COLO829 (cell line): ENCODE measurements around the gene MIEN1.
"Not testable (repeated sequence)": the region's sequence is repeated elsewhere in the genome, so short reads cannot be mapped to it uniquely, and the experiment has no call there.

Experiments used
- DNase-seq: peaks from one replicate; pipeline ENCODE4 v3.0.0; 2012; ENCODE audit warnings: low spot score

MIEN1 gene

DNA sequence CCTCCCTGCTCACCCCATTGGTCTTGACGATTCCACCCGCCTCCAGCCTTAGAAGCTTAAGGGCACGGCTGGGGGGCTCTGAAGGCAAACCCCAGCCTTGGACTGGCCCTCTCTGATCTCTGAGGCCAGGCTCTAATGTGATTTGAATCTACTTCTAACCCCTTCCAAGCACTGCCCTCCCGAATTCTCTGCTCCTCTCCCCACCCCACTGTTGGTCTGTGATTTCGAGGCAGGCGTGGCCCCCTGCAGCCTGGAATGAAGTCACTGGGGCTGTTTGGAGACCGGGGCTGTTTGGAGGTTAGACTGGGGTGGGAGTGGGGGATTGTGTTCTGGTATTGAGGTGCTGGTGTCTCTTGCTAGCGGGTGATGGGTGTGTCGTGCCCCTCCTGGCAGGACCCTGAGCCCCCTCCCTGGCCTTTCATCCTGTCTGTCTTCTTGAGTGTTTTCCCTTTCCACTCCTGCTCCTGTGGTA is 9.6 kb upstream of the MIEN1 start:
- DNase-seq: no peak

DNA sequence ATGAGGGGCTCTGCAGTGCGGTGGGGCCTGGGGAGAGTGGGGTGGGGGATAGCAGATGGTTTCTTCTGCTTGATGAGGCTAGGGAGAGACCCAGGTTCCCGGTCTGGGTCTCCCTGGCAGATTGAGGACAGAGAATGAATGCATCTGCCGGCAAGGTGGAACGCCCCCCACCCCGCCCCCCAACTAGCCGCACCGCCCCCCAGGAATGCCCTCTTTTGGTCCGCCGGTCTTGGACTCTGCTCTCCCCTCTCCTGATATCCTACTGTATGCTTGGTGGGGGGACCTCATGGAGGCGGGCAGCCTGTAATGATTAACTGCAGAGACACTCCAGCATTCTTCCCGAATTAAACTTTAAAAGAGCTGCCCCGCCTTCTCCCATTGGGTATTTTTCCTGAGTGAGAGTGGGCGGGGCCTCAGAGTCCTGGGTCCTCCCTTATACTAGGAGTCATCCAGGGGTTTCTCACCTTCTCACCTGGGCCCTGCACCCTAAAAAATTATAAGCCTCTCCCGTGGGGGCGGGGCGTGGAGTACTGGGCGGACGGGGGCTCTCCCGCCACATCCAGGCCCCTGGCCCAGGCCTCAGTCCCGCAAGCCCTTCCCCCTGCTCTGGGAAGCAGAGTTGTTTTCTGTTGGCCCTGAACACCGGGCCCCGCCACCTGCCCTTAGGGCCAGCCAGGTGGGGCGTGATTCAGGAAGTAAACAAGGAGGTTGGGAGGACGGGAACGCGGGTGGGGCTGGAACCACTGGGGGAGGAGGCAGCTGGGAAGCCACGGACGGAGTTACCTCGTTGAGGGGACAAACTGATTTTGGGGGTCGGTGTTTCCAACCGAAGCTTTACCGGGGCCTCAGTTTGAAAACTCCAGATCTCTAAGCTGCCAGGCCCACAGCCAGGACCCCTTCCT is 8.9 kb upstream of the MIEN1 start:
- DNase-seq: no peak

DNA sequence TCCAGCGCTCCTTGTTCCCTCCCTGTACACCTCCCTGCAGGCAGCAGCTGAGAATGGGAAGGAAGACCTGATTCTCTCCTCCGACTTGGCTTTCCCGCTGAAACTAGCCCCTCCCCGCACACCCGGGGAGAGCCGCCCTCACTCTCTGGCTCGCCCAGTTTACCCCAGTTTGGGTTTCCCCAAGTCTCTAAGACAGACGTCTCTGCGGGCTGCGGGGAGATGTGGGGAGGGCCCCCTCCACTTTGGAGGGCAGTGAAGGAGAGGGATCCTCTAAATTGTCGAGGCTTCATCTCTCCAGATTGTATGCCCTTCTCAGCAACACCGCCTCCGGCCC is 8.2 kb upstream of the MIEN1 start:
- DNase-seq: no peak

DNA sequence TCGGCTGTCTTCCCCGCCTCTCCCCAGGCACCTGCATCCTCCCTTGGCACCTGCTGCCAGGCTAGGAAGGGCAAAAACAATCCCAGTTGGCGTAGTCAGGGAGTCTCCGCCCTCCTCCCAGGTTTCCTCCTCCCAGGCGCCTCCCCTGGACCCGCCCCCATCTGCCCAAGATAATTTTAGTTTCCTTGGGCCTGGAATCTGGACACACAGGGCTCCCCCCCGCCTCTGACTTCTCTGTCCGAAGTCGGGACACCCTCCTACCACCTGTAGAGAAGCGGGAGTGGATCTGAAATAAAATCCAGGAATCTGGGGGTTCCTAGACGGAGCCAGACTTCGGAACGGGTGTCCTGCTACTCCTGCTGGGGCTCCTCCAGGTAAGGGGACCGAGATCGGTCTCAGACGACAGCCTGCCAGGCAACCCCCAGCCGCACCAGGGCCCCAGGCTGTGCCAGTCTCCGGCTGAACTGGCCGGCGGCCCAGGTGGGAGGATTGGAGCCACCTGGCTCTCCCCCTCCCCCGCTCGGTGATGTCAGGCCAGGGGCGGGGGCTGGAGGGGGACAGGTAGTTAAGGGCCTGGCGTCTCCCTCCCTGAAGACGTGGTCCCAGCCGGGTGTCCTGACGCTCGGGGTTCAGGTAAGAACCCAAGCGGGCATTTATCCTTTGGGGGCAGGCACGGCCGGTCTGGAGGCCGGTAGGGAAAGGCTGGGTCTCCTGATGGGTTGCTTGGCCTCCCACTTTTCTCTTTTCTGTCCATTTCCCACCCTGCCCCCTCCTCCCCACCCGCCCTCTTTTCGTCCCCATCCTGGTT is 7.6 kb upstream of the MIEN1 start, which contains the start of gene GRB7:
Gene GRB7 (plus strand): TSS at position 179 of the 808 bp plus-strand sequence. CDS start 4,364 bp downstream, outside the sequence.
- peak; percentile 76 for DNase-seq

DNA sequence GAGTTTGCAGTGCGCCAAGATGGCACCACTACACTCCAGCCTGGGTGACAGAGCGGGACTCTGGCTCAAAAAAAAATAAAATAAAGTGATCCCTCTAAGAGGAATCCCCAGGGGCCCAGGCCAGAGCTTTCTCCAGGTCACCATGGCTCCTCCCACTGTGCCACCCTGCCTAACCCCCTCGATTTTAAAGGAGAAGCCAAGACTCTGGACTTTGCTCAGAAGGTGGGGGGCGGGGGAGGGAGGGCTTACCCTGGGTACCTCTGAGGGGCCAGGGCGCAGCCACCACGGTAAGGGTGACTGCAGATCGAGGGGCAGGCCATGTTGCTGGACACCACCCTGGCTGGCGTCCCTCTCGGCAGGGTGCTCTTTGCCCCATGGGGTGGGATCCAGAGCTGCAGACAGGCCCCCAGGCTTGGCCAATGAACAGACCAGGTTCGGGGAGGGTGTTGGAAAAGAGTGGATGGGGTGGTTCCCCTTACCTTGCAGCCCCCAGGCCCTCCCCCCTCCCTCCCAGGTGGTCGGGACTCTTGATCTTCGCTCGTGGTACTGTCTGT is 7.0 kb upstream of the MIEN1 start:
- DNase-seq: no peak

DNA sequence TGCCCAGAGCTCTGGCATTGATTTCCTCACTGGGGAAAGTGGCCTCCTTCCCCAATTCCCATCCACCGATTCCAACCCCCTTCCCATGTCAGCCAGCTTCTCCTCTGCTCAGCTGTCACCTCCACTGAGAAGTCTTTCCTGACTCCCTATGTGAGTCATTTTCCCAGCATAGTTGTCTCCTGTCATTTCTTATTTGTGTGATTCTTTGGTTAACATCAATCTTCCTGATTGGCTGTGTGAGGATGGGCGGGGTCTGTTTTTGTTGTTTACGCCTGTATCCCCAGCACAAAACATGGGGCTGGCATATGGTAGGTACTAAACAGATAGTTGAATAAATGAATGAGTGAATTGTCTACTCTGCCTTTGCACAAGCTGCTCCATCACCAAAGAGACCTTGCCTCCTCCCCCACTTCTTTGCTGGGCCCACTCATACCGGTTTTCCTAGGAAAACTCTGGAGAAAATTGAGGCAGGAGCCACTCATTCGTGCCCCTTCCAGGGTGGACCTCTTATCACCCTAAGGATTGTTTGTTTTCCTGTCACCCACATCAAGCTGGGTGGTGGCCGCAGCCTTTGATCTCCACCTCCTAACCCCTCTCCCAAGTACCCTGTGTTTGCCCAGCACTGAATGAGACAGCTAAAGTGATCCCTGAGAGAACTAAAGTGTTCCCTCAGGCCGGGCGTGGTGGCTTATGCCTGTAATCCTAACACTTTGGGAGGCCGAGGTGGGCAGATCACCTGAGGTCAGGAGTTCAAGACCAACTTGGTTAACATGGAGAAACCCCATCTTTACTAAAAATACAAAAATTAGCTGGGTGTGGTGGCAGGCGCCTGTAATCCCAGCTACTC is 6.2 kb upstream of the MIEN1 start:
- no peak for DNase-seq

DNA sequence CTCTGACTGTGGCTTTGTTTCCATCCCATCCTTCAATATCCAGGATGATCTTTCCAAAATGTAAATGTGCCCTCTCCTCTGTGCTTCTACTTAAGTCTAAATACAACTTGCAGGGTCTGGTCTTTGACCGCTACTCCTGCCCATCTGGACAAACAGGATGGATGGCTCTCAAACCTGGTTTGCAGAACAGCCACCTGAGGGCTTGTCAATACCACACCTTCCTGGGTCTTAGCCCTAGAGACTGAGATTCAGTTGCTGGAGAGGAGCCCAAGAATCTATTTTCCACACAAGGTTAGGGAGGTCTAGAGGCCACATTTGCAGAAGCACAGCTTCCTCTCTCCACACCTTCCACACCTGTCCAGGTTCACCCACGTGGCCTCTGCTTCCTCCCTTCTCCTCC is 5.5 kb upstream of the MIEN1 start:
- no peak for DNase-seq

DNA sequence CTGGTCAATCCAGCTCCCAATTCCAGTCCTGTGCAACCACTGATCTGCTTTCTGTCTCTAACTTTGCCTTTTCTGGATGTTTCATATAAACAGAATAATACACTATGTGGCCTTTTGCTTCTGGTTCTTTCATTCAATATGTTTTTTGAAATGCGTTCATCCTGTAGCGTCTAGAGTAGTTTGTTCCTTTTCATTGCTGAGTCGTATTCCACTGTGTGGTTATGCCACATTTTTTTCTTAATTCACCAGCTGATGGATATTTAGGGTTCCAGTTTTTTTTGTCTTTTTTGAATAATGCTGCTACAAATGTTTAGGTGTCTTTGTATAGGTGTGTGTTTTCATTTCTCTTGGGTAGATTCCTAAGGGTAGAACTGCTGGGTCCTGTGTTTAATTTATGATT is 2.3 kb upstream of the MIEN1 start:
- DNase-seq: no peak

DNA sequence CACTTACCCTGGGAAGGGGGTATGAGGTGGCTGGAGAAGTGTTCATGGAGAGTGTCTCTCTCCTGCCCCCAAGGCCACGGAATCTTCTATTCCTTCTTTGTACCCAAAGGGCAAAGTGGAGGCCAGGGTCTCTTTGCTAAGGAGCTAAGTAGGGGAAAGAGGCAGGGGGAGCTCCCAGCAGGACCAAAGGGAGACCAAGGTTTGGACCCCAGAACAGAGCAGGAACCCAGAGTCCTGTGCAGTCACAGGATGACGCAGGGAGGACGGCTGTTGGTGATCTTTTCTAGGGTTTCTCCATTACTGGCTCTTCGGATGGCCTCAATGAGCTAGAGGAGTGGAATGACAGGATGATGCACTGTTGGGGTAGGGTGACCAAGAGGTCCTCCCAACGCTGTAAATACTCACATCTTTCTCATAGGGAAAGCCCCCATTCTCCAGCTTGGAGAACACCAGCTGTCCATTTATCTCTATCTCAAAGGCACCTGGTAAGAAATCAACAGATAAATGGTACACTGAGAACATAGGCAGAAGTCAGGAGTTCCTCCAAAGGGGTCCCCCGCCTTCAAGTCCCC is 966 bp downstream of the MIEN1 start:
- no peak for DNase-seq

DNA sequence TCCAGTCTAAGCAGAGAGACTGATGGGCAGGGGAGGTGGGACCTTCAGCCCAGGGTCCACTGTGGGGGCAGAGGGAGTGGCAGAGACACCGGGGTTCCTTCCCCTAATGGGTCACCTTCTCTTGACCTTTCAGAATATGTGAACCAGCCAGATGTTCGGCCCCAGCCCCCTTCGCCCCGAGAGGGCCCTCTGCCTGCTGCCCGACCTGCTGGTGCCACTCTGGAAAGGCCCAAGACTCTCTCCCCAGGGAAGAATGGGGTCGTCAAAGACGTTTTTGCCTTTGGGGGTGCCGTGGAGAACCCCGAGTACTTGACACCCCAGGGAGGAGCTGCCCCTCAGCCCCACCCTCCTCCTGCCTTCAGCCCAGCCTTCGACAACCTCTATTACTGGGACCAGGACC is 2.8 kb downstream of the MIEN1 start:
- no peak for DNase-seq

DNA sequence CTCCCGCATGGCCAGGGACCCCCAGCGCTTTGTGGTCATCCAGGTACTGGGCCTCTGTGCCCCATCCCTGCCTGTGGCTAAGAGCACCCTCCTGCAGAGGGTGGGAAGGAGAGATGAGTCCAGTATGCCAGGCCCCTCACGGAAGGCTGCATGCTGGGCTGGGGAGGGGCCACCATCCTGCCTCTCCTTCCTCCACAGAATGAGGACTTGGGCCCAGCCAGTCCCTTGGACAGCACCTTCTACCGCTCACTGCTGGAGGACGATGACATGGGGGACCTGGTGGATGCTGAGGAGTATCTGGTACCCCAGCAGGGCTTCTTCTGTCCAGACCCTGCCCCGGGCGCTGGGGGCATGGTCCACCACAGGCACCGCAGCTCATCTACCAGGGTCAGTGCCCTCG is 3.7 kb downstream of the MIEN1 start:
- no peak for DNase-seq

DNA sequence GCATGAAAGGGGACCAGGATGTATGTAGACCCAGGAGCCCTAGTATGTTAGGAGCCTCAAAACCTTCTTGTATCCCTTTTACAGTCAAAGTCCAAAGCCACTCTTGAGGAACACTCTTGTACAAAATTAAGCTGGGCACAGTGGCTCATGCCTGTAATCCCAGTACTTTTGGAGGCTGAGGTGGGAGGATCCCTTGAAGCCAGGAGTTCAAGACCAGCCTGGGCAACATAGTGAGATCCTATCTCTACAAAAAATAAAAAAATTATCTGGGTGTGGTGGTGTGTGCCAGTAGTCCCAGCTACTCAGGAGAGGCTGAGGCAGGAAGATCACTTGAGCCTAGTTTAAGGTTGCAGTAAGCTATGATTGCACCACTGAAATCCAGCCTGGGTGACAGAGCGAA is 4.4 kb downstream of the MIEN1 start:
- DNase-seq: not testable (repeated sequence)

DNA sequence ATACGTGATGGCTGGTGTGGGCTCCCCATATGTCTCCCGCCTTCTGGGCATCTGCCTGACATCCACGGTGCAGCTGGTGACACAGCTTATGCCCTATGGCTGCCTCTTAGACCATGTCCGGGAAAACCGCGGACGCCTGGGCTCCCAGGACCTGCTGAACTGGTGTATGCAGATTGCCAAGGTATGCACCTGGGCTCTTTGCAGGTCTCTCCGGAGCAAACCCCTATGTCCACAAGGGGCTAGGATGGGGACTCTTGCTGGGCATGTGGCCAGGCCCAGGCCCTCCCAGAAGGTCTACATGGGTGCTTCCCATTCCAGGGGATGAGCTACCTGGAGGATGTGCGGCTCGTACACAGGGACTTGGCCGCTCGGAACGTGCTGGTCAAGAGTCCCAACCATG is 5.6 kb downstream of the MIEN1 start:
- no peak for DNase-seq

DNA sequence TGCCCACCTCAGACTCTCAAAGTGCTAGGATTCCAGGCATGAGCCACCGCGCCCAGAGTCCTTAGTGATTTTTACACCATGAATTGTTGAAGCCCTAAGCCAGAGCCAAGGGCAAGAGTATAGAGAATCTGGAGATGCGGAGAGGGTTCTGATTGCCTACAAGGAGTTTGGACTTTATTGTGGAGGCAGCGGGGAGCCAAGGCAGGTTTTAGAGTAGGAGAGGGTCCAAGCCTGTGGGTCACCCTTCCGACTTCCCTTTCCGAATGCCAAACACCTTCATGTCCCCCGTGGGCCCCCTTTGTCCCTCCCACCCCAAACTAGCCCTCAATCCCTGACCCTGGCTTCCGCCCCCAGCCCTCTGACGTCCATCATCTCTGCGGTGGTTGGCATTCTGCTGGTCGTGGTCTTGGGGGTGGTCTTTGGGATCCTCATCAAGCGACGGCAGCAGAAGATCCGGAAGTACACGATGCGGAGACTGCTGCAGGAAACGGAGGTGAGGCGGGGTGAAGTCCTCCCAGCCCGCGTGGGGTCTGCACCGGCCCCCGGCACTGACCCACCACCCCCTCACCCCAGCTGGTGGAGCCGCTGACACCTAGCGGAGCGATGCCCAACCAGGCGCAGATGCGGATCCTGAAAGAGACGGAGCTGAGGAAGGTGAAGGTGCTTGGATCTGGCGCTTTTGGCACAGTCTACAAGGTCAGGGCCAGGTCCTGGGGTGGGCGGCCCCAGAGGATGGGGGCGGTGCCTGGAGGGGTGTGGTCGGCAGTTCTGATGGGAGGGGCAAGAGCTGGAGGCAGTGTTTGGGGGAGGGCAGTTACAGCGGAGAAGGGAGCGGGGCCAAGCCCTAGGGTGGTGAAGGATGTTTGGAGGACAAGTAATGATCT is 7.1 kb downstream of the MIEN1 start:
- no peak for DNase-seq

DNA sequence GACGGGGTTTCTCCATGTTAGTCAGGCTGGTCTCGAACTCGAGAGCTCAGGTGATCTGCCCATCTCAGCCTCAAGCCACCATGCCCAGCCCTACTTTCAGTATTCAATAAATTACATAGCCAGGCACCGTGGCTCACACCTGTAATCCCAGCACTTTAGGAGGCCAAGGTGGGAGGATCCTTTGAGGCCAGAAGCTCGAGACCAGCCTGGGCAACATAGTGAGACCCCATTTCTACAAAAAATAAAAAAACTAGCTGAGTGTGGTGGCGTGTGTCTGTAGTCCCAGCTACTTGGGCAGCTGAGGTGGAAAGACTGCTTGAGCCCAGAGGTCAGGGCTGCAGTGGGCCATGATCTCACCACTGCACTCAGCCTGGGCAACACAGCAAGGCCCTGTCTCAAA is 8.2 kb downstream of the MIEN1 start:
- DNase-seq: no peak

DNA sequence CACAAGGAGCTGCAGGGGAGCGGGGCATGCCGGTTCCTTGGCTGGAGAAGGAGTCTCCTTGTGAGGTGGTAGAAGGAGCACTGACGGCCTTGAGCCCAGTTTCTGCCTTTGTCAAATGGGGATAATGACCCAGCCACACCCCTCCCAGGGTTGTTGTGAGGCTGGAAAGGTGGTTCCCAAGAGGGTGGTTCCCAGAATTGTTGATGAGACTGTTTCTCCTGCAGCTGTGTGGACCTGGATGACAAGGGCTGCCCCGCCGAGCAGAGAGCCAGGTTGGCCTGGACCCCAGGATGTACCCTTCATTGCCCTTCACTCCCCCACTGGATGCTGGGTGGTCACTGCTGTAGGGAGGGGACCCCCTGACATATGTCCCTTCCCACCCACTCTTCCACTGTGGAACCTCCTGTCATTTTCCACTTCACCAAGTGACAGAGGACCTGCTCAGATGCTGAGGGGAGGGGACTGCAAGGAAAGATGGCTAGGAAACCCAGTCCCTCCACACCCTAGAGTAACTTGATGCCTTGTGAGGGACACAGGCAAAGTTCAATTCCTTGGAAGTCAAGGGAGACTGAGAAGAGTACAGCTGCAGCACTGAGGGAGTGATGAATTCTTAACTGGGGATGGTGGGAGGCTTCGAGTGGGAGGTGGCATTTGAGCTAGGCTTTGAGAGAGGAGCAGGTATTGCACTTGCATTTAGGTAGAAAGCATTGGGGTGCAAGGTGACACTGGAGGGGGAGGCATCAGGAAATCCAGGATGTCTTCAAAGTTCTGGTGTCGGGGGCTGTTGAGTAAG is 10.6 kb downstream of the MIEN1 start:
- no peak for DNase-seq

DNA sequence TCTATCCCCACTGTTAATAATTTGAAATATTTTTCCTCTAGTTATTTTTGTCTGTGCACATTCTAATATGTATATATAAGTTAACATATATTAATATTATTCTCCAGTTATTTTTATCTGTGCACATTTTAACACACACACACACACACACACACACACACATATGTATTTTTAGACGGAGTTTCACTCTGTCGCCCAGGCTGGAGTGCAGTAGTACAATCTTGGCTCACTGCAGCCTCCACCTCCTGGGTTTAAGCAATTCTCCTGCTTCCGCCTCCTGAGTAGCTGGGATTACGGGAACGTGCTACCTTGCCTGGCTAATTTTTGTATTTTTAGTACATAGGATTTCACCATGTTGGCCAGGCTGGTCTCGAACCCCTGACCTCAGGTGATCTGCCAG is 12.7 kb downstream of the MIEN1 start:
- DNase-seq: no peak

DNA sequence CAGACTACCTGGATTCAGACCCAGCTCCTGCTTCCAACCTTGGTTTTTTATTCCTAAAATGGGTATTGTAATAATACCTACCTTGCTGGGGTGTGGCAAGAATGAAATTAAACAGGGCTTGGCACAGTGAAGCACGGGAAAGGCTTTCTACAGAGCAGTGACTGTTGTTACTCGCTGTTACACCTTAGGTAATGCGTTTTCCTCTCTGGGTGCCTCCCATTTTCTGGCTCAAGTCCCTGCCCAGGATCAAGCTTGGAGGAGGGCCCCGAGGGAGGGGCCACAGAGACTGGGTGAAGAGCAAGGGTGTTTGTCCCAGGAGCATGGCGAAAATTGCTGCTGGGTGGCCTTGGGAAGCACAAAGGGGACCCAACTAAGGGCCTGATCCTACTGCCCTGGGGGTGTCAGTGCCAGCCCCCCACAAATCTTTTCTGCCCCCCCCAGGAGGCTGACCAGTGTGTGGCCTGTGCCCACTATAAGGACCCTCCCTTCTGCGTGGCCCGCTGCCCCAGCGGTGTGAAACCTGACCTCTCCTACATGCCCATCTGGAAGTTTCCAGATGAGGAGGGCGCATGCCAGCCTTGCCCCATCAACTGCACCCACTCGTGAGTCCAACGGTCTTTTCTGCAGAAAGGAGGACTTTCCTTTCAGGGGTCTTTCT is 13.3 kb downstream of the MIEN1 start:
- no peak for DNase-seq
